NCI-H146 treated with DMSO at 0.1 percent for 48 hours (cell line): ENCODE data around the gene HNRNPA3.
"Not testable (repeated sequence)": the region's sequence is repeated elsewhere in the genome, so short reads cannot be mapped to it uniquely, and the experiment has no call there.

Source experiments
- DNase-seq: peaks from one replicate; lab custom pipeline; 2025; ENCODE audit not compliant: unreplicated experiment; lab: John Stamatoyannopoulos, UW

HNRNPA3 gene

DNA sequence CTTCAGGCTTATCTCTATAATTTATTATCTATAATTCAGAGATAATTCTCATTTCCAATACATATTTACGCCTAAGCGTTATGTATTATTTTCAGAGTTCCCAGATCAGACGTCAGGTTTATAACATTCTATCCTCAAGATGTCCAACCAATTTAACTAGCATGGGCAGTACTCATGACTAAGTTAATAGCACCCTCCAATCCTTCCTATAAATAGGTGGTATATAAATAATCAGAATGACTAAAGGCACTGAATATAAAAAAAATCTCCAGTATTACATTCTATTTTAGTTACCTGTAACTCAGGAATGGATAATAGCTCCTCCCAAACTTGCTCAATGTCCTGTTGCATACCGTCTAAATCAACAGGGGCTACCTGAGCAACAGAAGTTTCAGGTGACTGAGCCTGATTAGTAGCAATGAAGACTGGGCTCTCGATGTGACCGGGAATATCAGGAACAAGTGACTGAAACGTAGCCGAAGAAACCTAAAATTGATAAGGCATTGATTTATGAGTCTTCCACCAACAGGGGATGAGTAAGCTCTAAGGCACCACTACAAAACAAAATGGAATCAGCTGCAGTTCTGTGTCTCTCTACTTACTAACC lies 19.6 kb downstream of the HNRNPA3 start:
- DNase-seq: no peak

DNA sequence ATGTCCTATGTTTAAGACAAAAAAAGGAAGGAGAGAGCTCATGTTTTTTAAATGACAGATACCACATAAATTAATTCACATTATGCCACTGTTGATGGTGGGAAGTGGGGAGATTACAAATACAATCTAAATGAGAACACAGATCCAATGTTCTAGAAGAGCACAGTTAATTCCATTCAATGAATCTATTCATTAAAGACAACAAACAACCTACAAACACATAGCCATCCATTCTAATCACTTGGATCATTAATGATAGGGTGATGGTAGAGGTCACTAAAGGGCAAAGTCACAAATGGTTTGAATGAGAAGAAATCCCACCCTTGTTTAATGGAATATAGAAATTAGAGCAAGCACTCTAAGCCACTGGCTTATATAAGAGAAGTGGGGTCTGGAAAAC lies 21.7 kb downstream of the HNRNPA3 start:
- no peak for DNase-seq

DNA sequence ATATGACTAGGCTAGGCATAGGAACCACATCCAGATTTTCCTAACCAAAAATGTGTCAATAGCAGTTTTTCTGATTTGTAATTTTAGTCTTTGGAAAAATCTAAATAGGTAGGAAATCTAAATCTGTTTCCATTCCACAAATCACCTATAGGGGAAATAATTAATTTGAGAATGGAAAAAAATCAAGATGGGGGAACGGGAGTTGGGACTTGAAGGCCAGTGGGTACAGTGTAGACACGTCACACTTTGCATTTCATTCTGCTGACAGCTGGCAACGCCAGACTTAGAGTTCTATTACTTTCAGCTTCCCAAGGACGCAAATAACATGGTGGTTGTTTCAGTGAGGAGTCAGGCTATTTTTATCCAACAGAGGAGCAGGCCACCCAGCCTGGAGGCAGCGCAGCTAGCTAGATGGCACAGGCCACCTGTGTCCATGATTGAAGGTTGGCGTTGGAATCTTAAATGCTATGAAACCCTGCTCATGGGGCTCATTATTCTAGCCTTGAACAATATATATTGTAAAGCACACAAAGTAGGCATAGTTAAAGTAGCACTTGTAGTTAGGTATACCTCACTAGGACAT lies 23.4 kb downstream of the HNRNPA3 start:
- no peak for DNase-seq

DNA sequence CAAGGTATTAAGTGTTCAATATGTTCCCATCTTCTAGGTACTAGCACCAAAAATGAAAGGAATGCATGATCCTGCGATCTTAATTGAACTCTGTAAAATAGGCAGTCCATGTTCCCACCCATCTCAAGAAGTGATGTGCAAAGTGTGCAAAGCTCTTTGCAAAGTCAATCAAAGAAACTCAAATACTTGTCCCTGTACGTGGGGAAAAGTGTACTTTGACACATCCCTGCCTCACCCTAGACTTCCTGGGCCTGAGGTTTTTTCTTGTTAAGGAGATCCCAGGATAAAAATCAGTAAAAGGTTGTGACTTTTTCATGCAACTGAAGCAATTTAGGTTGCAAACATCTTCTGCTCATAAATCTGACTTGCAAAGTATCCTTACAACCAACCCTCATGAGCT lies 25.3 kb downstream of the HNRNPA3 start:
- DNase-seq: no peak

DNA sequence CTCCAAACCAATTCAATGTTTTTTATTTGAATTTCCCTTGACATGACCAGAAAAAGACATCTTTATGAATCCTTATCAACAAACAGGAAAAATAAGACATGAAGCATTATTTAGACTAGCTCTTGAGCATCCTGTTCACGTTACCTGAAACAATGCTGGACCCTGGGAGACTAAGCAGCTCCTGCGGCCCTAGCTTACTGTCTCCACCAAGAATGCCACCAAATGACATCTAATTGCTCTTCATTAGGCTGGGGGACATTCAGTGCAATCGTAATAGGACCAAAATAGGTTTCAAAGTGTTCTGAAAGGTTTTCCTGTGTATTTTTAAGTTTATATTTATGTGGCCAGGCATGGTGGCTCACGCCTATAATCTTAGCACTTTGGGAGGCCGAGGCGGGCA lies 26.5 kb downstream of the HNRNPA3 start:
- DNase-seq: no peak

DNA sequence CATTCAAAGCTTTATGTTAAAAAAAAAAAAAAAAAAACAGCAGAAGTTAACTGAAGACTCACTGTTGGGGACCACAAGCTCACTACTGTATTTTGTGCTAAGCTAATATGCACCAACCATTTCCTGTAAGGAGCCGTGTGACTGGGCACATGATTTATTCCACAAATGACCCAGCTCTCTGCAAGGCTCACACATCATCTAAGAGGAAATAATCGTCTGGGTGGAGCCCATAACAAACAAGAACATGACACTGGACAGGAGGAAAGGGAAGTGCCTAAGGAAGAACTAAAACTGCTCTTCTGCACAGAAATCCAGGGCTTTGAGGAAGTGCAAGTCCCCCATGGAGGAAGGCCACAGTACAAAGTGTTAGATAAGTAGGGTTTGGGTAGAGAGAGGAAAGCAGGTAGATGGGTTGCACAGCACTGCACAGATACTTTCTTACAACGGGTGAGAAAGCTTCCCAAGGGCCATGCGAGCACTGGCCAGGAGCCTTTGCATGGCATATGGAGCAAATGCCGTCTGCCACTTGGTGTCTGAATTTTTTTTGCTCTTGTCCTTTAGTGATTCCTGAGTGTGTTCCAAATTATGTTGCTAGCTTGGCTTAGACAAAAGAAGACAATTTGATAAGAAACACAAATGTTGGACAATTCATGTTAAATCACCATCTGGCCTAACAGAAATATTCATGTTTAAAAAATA lies 27.5 kb downstream of the HNRNPA3 start:
- no peak for DNase-seq

DNA sequence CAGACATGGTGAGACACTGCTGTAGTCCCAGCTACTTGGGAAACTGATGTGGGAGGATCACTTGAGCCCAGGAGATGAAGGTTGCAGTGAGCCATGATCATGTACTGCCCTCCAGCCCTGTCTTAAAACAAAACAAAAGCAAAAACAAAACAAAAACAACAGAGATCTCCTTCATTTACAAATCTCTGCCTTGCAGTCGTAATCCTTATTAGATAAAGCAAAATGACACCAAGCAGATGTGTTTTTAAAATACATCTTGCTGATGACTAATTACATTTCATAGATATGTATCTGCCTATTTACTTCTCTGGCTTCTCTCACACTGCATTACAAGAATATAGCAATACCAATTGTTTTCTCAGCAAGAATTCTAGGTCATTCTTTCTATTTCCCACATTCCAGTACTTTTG lies 29.1 kb downstream of the HNRNPA3 start:
- DNase-seq: no peak

DNA sequence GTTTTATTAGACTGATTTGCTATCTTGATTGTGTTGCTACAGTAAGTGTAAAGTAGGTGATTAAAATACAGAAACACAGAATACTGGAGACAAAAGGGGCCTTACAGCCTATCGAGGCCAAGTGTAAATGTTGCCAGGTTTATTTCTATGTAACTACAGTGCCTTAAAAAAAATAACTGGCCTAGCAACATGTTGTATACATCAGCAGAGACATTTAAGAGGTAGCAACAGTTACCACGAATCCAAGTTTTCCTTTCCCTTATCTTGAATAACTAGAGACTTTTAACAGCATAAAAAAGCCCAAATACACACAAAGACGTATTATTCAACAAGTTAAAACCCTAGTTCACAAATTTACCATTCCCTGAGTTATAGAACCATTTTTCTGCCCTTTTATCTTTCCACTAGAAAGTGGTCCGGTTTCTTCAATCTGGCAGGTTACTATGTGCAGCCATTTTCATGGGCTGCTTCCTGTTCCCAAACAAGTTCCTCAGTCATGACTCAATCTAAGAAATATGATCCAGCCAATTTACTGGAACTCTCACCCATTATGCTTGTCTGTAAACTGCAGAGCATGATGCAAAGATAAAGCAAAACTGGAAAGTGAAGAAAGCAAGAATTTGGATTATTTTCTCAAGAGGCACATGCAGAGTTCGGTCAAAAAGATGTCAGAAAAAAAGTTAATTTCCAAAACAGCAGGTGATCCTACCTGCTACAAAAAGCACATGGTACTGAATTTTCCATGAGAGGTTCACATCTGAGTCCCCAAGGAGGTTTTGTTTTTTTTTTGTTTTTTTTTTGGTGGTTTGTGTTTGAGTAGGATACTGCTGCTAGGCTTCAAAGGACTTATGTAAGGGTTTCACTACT lies 29.8 kb downstream of the HNRNPA3 start:
- no peak for DNase-seq

DNA sequence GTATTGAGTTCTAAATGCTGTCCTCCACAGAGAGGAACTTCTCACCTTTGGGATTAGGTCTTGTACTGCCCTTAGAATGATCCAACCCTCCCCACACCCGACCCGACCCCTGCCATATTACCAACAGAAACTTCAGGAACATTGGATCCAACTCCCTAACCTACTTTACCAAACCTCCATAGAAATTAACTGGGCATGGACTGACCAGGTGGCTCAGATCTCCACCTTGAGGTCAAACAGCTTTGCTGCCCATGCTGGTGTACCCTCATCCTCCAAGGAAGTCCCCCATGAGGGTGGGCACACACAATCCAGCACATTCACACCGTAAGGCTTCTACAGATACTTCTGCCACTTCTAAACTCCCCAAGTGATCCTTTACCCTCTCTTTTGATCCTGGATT lies 30.5 kb downstream of the HNRNPA3 start:
- no peak for DNase-seq

DNA sequence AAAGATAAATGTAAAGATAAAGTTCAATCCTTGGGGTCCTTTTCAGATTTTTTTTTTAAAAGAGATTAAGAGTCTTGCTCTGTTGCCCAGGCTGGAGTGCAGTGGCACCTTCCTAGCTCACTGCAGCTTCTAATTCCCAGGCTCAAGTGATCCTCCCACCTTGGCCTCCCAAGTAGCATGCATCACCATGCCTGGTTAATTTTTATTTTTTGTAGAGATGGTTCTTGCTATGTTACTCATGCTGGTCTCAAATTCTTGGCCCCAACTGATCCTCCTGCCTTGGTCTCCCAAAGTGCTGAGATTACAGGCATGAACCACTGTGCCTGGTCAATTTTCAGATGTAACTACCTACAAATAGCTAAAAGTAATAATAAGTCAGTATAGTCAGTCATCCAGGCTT lies 30.9 kb downstream of the HNRNPA3 start:
- DNase-seq: no peak

DNA sequence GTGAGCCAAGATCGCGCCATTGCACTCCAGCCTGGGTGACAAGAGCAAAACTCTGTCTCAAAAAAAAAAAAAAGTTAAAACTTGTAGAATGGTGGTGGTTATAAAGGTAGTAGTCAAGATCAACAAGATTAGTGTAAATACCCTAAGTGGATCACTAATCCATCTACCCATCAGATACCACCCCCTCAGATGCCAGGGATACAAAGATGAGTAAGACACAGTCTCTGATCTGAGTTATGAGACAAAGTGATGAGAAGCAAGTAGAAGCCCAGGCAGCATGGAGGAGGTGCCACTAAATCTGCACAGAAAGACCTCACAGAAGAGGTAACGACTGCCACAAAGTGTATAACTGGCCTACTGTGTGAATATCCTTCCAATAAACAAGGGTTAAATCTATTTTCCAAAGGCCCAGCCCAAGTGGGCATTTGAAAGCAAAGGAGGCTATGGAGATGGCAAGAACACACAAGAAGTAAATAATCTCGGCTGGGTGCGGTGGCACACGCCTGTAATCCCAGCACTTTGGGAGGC lies 31.7 kb downstream of the HNRNPA3 start:
- no peak for DNase-seq

DNA sequence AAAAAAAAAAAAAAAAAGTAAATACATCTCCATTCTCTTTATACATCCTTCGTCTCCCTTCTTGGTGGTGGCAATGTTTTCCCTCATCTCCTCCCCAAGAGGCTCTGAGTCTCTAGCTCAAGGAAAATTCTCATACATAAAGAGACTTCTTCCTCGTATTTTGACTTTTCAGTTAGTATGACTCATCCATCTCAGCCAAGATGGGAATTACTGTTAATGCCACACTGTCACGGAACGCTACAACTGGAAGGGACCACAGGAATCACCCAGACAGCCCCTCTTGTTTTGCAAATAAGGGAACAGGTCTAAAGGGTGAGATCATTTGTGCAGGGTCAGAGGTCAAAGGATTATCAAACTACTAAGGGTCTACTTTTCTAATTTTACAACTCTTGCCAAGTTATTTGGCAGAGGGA lies 32.4 kb downstream of the HNRNPA3 start:
- no peak for DNase-seq

DNA sequence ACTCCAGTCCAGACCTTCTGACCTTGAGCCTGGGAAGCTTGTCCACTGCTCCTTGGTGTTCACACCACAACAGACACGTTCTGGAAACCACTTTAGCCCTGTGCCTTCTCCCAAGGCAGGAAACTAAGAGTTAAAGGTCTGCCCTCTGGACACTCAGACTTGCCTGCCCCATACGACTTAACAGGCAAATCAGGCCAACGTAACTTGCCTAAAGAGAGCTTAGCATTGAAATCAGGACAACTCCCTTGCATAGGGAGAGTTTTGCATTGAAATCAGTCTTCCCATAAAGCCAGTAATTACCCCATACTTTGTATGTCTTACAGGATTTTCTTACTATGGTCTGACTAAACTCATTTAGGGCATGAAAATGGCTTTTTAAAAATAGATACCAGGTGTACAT lies 33.4 kb downstream of the HNRNPA3 start:
- DNase-seq: no peak

DNA sequence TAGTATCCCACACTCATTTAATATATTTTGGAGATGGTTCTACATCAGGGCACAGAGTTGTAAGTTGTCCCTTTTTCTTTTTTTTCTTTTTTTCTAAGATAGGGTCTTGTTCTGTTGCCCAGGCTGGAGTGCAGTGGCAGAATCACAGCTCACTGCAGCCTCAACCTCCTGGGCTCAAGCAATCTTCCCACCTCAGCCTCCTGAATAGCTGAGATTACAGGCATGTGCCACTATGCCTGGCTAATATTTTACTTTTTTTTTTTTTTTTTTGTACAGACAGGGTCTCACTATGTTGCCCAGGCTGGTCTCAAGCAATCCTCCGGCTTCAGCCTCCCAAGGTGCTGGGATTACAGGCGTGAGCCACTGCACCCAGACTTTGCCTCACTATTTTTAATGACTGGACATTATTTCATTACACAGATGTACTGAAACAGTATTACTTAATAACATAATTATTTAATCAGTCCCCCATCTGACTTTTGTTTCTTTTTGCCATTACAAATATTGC lies 34.0 kb downstream of the HNRNPA3 start:
- not testable (repeated sequence) for DNase-seq

DNA sequence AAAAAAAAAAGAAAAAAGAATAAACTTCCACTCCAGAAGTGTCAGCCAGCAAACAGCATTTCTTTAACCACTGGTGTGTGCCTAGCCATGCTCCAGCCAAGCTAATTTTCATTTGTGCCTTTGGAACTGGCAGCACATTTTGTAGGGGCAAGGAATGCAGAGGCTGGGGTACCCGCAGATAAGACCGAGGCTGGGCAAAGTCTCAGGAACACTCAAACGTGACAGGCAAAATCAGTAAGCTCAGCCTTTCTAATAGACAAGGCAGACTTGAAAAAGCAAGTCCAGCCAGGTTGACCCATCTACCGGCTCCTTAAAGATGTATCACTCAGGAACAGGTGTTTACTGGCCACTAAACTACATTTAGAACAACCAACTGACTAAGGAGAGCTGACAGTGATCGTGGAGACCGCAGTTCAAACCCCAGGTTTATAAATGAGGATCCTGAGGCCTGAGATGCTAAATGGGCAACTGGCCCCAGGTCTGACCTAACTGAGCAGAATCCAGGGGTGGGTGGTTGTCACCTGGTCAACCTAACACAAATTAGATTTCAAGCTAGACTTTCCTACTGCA lies 35.2 kb downstream of the HNRNPA3 start:
- DNase-seq: no peak

DNA sequence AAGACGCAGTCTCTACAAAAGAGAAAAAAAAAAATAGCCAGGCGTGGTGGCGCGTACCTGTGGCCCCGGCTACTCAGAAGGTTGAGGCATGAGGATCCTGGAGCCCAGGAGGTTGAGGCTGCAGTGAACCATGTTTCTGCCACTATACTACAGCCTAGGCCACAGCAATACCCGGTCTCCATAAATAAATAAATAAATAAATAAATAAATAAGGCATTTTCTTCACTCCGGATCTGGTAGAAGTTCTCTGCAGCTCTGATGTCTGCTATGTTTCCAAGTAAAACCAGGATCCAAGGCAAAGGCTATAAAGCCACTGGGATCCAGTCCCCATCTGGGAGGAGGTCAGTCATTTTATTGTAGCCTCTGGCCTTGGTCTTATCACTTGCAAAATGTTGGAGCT lies 36.4 kb downstream of the HNRNPA3 start:
- no peak for DNase-seq

DNA sequence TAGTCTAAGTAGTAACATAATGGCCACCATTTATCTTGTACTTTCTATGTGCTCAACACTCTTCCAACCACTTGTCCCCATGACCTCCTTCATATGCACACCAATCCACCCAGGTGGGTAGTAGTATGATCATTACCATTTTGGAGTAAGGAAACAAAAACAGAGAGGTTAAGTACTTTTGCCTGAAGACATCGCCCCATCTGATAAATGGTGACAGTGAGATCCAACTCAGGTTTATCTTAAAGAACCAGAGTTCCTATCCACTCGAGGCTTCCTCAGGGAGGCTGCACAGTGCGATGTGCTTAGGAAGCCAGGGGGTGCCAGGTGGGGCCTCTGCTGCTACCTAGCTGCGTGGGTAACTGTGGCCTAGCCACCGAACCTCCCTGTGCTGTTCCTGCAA lies 37.9 kb downstream of the HNRNPA3 start:
- no peak for DNase-seq

DNA sequence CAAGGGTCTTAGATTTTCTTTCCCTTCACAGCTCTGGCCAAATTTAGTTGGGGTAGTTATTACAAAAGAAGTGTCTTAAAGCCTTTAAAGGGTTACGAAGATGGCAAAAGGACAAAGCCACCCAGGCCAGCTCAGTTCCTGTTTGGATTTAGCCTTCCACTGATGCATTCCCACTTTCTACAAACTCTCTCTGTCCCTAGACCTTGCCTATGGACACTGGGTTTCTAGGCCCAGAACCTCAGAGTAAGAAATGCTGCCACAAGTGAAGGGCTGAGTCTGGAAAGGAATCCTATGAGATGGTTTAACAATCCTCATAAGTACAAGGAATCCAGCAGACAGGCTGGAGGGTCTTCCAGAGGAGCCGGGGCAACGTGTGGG lies 38.6 kb downstream of the HNRNPA3 start:
- no peak for DNase-seq

DNA sequence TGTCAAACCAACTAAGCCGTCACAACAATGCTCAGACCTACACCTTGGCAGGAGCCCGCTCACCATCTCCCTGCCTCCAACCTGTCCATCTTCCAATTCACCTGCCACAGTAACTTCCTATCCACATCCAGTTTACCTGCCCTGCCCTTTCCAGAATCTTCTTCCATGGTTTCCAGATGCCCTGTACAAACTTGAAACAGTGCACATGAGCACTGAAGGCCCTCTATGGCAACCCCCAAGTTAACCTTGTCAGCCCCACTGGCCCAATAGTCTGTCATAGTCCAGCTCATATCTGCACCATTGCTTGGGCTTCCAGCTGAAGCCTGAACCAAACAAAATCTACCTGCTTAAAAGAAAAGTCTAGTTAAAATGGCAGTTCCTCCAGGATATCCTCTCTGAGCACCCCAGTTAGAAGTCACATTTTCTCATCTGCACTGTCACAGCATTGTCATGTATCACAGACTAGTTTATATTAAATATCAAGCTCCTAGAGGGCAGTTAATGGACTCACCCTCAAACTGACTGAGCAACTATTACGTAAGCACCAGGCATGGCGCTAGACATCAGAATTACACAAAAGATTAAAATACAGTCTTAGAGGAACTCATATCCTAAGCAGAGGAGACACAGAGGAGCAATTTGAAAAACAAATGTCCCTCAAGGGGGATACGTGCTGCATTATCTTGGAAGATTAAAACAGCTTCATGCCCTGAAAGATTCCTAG lies 40.4 kb downstream of the HNRNPA3 start:
- no peak for DNase-seq

DNA sequence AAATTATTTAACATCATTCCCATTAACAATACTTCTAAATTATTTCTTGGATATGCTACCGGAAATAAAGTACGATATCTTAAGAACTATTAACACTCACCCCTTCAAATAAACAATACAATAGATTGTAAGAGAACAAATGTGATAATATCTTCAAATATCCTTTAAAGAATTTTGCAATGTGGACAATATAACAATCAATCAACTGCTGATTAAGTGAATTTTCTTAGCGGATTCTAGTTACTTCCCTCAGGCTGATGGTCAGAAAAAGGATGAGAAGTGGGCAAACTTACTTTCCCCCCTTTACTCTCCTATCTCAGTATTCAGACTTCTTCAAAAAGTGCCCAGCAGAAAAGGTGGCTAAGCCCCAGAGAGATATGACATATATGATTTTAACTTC lies 41.1 kb downstream of the HNRNPA3 start:
- no peak for DNase-seq
